Measurements from ENCODE around the gene DHX40. TPM values are rescaled to one million over a fixed set of nuclear protein-coding genes. Genes with fewer than 3 reads are reported as not detected.

Gene DHX40
- total and polyA plus RNA-seq, 2 of the 13 experiments (the other 11 are each of a cell fraction or from before 2014, with no cell fraction given): 22.2 to 37.0 TPM

DNA sequence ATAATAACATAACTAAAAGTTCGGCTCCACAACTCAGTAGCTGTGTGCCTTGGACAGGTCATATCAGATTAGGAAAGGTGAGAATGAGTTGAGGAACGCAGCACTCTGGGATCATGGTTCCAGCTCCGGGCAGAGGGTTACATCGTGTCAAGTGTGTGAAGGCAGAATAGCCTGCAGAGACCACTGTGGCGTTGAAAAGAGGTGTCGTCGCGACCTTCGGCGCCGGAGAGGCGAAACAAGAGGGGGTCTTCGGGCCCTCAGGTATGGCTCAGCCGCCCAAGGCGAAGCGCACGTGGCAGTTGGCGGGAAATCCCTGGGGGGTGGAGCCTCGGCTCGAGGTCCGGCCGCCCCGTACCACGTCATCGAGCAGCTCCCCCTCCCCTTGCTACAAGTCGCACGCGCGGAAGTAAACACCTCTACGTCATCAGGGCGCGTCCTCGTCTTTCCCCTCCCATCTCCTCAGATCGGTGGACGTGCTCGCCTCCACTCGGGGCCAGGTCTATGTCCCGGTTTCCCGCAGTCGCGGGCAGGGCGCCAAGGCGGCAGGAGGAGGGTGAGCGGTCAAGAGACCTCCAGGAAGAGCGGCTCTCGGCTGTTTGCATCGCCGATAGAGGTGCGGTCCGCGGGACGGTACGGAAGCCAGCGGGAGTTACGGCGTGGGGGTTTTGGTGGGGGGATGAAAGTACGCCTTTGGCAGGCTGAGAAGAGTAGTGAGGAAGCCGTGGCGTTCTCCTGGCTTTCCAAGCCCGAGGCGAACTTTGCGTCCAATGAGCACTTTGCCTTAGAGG is at the start of gene DHX40 (continued):
- peak; percentile 69; the same call in 1 of the 2 replicates for TF ChIP-seq DNMT1 (CRISPR knock-in tag; IDR thresholded peaks at IDR 0.05)
- TF ChIP-seq ZNF224 (CRISPR knock-in tag; IDR thresholded peaks at IDR 0.05): peak; percentile 98
- TF ChIP-seq TBX3 (IDR thresholded peaks at IDR 0.05; ENCODE audit: borderline replicate concordance): 0 out of 2 replicates have a peak, but pooled peaks have one; percentile 36
- TF ChIP-seq SATB2 (CRISPR knock-in tag; IDR thresholded peaks at IDR 0.05): peak; percentile 74; the same call in 1 of the 2 replicates
- peak; percentile 66 for TF ChIP-seq ETV5 (CRISPR knock-in tag; IDR thresholded peaks at IDR 0.05; ENCODE audit: borderline replicate concordance)
- TF ChIP-seq NCOR1 (IDR thresholded peaks at IDR 0.05; ENCODE audit: borderline replicate concordance, low read length): peak; percentile 25; the same call in 1 of the 2 replicates
- TF ChIP-seq, protein P1, sequence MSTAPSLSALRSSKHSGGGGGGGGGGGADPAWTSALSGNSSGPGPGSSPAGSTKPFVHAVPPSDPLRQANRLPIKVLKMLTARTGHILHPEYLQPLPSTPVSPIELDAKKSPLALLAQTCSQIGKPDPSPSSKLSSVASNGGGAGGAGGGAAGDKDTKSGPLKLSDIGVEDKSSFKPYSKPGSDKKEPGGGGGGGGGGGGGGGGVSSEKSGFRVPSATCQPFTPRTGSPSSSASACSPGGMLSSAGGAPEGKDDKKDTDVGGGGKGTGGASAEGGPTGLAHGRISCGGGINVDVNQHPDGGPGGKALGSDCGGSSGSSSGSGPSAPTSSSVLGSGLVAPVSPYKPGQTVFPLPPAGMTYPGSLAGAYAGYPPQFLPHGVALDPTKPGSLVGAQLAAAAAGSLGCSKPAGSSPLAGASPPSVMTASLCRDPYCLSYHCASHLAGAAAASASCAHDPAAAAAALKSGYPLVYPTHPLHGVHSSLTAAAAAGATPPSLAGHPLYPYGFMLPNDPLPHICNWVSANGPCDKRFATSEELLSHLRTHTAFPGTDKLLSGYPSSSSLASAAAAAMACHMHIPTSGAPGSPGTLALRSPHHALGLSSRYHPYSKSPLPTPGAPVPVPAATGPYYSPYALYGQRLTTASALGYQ (CRISPR knock-in tag; IDR thresholded peaks at IDR 0.05): peak; percentile 78
- peak; percentile 72; the same call in 1 of the 2 replicates for TF ChIP-seq MAF1 (CRISPR knock-in tag; IDR thresholded peaks at IDR 0.05; ENCODE audit: borderline replicate concordance)
- TF ChIP-seq, protein P2, sequence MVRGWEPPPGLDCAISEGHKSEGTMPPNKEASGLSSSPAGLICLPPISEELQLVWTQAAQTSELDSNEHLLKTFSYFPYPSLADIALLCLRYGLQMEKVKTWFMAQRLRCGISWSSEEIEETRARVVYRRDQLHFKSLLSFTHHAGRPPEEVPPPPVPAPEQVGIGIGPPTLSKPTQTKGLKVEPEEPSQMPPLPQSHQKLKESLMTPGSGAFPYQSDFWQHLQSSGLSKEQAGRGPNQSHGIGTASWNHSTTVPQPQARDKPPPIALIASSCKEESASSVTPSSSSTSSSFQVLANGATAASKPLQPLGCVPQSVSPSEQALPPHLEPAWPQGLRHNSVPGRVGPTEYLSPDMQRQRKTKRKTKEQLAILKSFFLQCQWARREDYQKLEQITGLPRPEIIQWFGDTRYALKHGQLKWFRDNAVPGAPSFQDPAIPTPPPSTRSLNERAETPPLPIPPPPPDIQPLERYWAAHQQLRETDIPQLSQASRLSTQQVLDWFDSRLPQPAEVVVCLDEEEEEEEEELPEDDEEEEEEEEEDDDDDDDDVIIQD (CRISPR knock-in tag; IDR thresholded peaks at IDR 0.05; ENCODE audit: low read depth): peak; percentile 15; the same call in 1 of the 2 replicates
- peak; percentile 77 for TF ChIP-seq AHR (CRISPR knock-in tag; IDR thresholded peaks at IDR 0.05)
- no peak for TF ChIP-seq ZNF775 (CRISPR knock-in tag; IDR thresholded peaks at IDR 0.05; ENCODE audit: borderline replicate concordance)
- TF ChIP-seq ZNF138 (CRISPR knock-in tag; IDR thresholded peaks at IDR 0.05; ENCODE audit: low read depth): no peak
- peak; percentile 98 for TF ChIP-seq ZNF790 (CRISPR knock-in tag; IDR thresholded peaks at IDR 0.05; ENCODE audit: borderline replicate concordance)
- TF ChIP-seq ZEB1 (IDR thresholded peaks at IDR 0.05; ENCODE audit: insufficient replicate concordance, low read depth): no peak
- TF ChIP-seq ZBTB4 (CRISPR knock-in tag; IDR thresholded peaks at IDR 0.05; ENCODE audit: borderline replicate concordance): peak; percentile 99
- peak; percentile 95 for TF ChIP-seq ZBTB33 (CRISPR knock-in tag; IDR thresholded peaks at IDR 0.05)
- TF ChIP-seq HNRNPUL1 (IDR thresholded peaks at IDR 0.05; ENCODE audit: low read depth, low read length): no peak
- peak; percentile 48; the same call in 1 of the 2 replicates for TF ChIP-seq FOXM1 (CRISPR knock-in tag; IDR thresholded peaks at IDR 0.05)
- TF ChIP-seq NONO (IDR thresholded peaks at IDR 0.05): no peak
- TF ChIP-seq NONO (CRISPR knock-in tag; conservative IDR thresholded peaks at IDR 0.05): peak; percentile 88
- TF ChIP-seq ZNF562 (CRISPR knock-in tag; IDR thresholded peaks at IDR 0.05; ENCODE audit: borderline replicate concordance): peak; percentile 89; the same call in 1 of the 2 replicates

Measured in HepG2 (cell line).